DMS114 treated with DMSO at 0.1 percent for 48 hours (cell line): ENCODE measurements around the gene F12.

Experiments
- DNase-seq: peaks from one replicate; lab custom pipeline; 2025; ENCODE audit not compliant: unreplicated experiment; lab: John Stamatoyannopoulos, UW

Gene F12

GRCh38 chr5:177446200-177447065 is 37.1 kb upstream of the F12 start, which contains the start of gene PRR7:
Gene PRR7 (plus strand): TSS chr5:177446814. CDS start chr5:177455068, 8,254 bp downstream.
- peak; percentile 45 for DNase-seq

- no peak for DNase-seq
Measured at GRCh38 chr5:177445917-177446199, 36.5 kb upstream of the F12 start.

DNA sequence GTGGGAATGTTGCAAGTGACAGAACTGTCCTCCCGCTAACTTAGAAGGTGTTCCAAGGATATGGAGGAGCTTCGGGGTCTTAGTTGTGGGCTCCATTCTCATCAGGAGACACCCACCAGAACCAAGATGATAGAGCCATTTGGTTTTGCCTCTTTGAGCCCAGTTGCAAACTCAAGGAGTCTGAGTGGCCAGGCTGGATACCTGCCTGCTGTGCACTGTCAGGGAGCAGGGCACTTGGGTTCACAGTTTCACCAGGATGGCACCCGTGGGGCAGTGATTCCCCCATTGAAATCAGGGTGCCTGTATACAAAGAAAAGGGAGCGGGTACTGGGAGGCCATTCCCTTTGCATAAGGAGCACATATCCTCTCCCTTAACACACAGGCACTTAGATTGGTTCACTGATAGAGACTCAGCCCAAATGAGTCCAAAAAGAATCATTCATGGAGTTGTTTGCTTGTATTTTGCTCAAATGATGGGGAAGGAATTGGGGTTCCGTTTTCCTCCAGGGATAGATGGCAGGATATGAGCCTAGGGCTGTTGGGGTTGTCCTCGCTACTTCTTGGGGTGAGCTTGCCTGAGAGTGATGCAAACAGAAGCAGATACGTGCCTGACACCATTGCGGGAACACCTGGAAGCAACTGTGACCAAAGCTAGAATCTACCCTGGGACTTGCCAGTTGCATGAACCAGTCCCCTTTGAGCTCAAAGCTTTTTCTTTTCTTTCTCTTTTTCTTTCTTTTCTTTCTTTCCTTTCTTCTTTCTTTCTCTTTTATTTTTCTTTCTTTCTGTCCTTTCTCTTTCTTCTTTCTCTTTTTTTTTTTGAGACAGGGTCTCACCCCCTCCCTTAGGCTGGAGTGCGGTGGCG is 35.9 kb upstream of the F12 start:
- no peak for DNase-seq

DNA sequence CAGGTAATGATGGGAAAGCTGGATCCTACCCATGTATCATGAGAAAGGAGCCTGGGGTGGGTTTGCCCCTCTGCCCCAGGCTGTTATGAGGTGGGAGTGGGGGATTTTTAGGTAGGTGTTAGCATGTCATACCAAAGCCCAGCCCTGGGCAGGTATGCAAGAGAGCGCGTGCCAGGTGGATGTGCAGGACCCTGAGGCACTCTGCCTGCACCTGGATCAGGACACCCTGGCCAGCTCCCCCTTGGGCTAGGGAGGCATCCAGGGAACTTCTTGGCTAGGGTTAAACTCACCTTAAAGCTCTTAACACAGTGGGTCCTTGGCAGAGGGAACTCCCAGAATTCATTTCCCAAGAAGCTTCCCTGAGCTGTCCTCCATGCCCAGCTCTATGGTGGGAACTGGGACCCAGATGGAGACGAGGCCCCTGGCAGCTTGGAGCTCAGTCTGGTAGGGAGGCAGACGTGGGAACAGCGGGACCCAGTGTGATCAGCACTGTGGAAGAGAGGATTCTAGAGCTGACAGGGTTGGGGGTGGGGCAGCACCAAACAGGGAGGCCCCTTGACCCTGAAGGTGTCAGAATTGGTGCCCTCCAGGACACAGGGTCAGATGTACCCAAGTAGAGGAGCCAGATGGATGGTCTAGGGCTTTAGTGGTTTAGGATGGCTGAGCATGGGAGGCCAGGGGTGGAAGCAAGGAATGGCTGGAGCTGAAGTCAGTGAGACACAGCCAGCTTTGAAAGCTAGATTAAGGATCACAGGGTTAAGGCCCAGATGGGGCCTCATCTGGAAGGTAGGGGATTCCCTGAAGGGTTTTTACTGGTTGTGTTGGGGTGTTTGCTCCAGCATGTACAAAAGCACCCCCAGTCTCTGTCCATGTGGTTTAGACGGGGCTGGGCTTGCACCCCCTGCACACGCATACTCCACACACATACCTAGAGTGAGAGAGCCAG is 35.0 kb upstream of the F12 start:
- DNase-seq: no peak

- no peak for DNase-seq
Measured at GRCh38 chr5:177443144-177443983, 34.0 kb upstream of the F12 start.

- DNase-seq: no peak
Measured at GRCh38 chr5:177442066-177442826, 32.9 kb upstream of the F12 start.

GRCh38 chr5:177440990-177441780 is 31.8 kb upstream of the F12 start:
- no peak for DNase-seq

DNA sequence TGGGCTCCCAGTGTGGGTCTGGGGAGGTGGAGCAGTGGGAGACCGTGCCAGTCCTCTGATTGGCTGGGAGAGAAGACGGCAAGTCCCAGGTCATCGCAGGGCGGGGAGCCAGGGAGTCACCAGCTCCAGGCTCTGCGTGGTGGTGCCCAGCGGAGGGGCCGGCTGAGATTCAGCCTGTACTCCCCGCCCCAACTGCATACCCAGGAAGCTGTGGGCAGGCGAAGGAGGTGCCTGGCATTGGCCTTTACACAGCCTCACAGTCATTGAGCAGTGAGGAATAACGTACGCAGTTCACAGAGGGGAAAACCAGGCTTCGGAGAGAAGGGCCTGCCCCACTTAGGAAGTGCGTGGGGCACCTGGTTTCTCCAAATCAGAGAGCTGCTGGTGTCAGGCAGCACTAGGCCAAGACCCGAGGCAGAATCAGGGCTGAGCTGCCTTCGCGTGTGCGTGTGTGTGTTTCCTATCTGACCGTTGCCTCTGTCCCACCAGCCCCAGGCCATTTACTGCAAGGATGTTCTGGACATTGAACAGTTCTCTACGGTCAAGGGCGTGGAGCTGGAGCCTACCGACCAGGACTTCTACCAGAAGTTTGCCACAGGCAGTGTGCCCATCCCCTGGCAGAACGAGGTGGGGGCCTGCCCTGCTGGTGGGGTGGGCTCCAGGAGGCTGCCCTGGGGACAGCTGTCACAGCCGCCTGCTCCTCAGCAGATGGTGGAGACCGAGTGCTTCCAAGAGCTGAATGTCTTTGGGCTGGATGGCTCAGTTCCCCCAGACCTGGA is 31.0 kb upstream of the F12 start:
- DNase-seq: no peak

GRCh38 chr5:177439518-177440053 is 30.2 kb upstream of the F12 start:
- no peak for DNase-seq

DNA sequence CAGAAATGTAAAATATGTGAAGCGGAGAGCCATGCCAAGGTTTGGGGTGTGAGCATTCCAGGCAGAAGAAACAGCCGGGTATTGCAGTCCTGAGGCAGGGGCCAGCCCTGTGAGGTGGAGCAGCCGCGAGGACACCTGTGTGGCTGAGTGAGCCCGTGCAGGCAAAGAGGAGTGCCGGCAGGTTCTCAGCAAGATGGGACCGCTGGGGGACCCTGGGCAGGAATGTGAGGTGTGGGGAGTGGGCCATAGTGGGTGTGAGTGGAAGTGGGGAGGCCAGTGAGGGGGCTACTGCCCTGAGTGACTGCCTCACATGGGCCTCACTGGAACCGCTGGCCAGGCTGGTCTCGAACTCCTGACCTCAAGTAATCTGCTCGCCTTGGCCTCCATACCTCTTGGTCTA is 29.1 kb upstream of the F12 start:
- DNase-seq: no peak

DNA sequence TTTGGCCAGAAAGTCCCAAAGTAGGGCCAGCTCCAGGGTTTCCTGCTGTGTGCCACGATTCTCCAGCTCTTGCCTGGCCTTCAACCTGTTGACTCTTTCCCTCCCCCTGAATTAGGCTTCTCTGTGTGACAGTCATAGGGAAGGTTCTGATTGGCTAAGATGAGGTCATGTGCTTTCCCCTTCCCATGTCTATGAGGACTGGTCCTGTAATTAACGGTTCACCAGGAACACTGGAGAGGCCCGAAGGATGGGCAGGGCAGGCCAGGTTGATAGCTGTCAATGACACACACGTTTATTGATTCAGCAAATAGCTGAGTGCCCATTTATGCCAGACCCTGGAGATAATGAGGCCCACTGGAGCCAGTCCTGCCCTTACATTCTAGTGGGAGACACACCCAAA is 28.3 kb upstream of the F12 start:
- DNase-seq: no peak

GRCh38 chr5:177435847-177436536 is 26.6 kb upstream of the F12 start:
- DNase-seq: no peak

- DNase-seq: no peak
Measured at GRCh38 chr5:177434942-177435738, 25.8 kb upstream of the F12 start.

GRCh38 chr5:177434437-177434836 is 25.1 kb upstream of the F12 start:
- no peak for DNase-seq

- DNase-seq: no peak
Measured at GRCh38 chr5:177433658-177434217, 24.4 kb upstream of the F12 start.
